Measurements from ENCODE around the gene RAC2.

RAC2 gene

DNA sequence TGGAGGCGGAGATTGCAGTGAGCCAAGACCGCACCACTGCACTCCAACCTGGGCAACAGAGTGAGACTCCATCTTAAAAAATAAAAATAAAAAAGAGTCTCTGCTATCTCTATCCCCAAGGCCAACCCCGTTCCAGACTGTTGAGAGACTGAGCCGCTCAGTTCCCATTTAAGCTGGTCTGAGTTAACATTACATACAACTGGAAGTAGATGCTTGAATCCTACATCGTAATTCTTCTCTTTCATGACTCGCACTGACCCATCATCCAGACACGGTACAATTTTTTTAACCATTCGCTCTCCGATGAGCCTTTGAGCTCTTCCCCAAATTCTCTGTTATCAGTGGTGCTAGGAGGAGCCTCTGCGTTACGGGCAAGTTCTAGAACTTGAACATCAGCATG, 33.3 kb upstream of the RAC2 start:
- no peak for FAIRE-seq
- DNase-seq (ENCODE audit: extremely low spot score, insufficient read length, low read depth) = no peak

- no peak for FAIRE-seq
- DNase-seq (ENCODE audit: extremely low spot score, insufficient read length, low read depth) = no peak
Measured at GRCh38 chr22:37276776-37277175, 32.7 kb upstream of the RAC2 start.

DNA sequence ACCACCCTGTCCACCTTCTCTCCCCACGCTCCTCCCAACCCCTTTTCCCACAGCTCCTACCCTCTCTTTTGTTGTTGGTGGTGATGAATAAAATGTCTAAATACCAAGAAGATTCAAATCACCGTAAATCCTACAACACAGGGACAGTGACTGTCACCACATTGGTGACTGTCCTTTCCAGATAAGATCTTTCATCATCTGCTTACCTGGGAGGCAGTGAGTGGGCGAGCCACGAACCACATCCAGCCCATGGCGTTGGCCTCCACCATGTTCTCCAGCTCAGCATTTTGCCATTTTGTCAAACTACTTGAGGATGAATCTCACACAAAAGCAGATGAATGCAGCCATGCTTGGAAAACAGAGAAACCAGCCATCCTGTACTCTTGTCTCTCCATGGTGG, 31.6 kb upstream of the RAC2 start:
- FAIRE-seq (peak; percentile 36), DNase-seq (ENCODE audit: extremely low spot score, insufficient read length, low read depth) (no peak)

GRCh38 chr22:37275134-37275533, 31.1 kb upstream of the RAC2 start:
- no peak for DNase-seq (ENCODE audit: extremely low spot score, insufficient read length, low read depth)
- FAIRE-seq = peak; percentile 39

GRCh38 chr22:37274380-37274862, 30.4 kb upstream of the RAC2 start:
- DNase-seq (ENCODE audit: extremely low spot score, insufficient read length, low read depth) (peak; percentile 46), FAIRE-seq (peak; percentile 90)

DNA sequence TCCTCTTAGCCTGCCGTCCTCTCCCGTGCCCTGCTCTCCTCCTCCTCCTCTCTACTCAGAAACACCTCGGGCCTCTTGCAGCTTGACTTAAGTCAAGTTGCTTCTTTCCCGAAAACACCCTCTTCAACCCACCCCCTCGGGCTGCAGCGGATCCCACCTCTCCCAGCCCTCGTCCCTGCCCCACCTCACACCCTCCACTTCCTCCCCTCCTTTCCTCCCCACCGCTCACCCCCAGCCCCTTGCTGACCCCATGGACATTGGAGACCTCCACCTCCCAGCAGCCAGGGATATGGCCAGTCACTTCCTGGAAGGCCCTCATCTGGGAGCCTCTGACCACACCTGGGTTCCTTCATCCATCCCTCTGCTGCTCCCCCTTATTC, 29.8 kb upstream of the RAC2 start:
- DNase-seq (ENCODE audit: extremely low spot score, insufficient read length, low read depth) = no peak
- FAIRE-seq = no peak

DNA sequence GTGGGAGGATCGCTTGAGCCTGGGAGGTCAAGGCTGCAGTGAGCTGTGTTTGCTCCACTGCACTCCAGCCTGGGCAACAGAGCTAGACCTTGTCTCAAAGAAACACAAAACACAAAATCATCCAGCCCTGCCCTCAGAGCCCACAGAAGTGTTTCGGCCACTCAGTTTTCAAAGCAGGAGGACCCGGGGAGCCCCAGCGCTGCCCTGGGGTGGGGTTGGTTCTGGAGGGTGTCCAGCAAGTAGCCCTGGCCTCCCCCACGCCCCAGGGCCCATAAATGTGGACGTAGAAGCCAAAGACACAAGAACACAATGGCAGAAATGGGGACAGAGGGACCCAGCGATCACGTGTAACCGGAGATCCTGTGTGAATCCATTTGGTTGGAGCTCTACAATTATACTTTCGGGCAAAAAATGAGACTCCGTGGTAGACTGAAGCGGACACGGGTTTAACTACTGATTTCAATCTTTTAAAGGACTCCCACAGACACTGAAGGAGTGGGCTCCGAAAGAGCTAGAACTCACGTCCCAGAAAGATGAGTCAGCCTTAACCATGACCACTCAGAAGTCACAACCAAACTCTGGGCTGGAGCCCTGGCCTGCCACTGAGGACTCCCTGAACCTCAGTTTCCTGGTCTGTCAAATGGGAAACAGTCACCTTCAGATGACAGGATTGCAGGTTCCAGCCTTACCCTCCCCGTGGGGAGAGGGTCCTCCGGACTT, 29.2 kb upstream of the RAC2 start:
- DNase-seq (ENCODE audit: extremely low spot score, insufficient read length, low read depth) (no peak), FAIRE-seq (peak; percentile 61)

DNA sequence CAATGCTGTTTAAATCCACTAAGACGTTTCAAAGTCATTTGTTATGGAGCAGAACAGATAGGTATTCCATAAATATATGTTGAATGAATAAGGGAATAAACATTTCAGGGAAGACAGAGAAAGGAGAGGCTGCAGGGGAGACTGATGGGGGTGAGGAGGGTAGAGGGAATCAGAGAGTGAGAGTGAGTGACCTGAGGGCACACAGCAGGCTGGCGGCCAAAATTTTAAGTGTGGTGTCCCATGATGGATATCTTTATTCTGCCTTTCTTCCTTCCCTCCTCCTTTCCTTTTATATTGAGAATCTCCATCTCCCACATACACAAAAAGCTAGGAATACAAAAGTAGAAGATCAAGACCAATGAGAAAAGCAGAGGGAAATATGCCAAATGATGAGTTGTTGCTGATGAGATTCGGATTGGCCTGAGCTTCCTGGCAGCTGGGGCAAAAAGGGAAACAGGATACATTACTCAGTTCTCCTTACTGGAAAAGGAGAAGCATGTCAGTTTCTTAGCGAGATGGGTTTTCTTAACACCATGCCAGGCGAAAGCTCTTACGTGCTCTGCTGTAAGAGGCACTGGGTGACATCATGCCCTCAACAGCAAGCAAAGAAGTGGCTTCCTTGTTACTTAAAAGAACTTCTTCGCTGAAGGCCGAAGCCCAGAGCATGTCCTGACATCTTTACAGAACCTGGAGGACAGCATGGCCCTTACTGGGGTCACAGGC, 27.0 kb upstream of the RAC2 start:
- peak; percentile 38 for FAIRE-seq

GRCh38 chr22:37269936-37270678, 26.0 kb upstream of the RAC2 start:
- FAIRE-seq = peak; percentile 26
- DNase-seq (ENCODE audit: extremely low spot score, insufficient read length, low read depth) = no peak

More for the DNA sequence above, 27.0 kb upstream of the RAC2 start:
- no peak for DNase-seq (ENCODE audit: extremely low spot score, insufficient read length, low read depth)

DNA sequence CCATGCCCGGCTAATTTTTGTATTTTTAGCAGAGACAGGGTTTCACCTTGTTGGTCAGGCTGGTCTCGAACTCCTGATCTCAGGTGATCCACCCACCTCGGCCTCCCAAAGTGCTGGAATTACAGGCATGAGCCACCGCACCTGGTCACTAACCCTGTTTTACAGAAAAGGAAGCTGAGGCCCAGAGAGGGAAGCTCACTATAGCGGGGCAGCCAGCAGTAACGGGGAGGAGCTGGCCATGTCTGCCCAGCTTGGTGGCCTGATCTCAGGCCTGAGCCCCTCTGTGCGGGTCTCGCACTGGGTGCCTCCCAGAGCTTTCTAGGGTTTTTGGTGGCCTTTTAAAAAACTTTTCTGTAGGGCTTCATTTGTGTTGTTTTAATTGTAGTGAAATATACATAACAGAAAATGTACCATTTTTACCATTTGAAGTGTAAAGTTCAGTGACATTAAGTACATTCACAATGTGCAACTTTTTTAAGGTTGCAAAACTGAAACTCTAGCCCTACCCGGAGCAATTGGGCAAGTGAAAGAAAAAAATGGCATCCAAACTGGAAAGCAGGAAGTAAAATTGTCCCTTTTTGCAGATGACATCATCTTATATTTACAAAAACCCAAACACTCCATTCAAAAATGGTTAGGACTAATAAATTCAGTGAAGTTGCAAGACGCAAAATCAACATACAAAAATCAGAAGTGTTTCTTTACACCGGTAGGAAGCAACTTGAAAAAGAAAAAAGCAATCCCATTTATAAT, 23.8 kb upstream of the RAC2 start:
- FAIRE-seq (peak; percentile 82), DNase-seq (ENCODE audit: extremely low spot score, insufficient read length, low read depth) (no peak)

GRCh38 chr22:37267135-37267587, 23.1 kb upstream of the RAC2 start:
- no peak for DNase-seq (ENCODE audit: extremely low spot score, insufficient read length, low read depth)
- FAIRE-seq = peak; percentile 89

- DNase-seq (ENCODE audit: extremely low spot score, insufficient read length, low read depth) (no peak), FAIRE-seq (no peak)
Measured at GRCh38 chr22:37266581-37267134, 22.6 kb upstream of the RAC2 start.

- no peak for FAIRE-seq
- DNase-seq (ENCODE audit: extremely low spot score, insufficient read length, low read depth) = no peak
Measured at GRCh38 chr22:37263966-37264887, 20.2 kb upstream of the RAC2 start.

GRCh38 chr22:37262346-37262745, 18.3 kb upstream of the RAC2 start:
- no peak for DNase-seq (ENCODE audit: extremely low spot score, insufficient read length, low read depth)
- FAIRE-seq = no peak

- DNase-seq (ENCODE audit: extremely low spot score, insufficient read length, low read depth) (no peak), FAIRE-seq (peak; percentile 92)
Measured at GRCh38 chr22:37260901-37261336, 16.9 kb upstream of the RAC2 start.

- DNase-seq (ENCODE audit: extremely low spot score, insufficient read length, low read depth) (no peak), FAIRE-seq (no peak)
Measured at GRCh38 chr22:37260155-37260795, 16.2 kb upstream of the RAC2 start.

DNA sequence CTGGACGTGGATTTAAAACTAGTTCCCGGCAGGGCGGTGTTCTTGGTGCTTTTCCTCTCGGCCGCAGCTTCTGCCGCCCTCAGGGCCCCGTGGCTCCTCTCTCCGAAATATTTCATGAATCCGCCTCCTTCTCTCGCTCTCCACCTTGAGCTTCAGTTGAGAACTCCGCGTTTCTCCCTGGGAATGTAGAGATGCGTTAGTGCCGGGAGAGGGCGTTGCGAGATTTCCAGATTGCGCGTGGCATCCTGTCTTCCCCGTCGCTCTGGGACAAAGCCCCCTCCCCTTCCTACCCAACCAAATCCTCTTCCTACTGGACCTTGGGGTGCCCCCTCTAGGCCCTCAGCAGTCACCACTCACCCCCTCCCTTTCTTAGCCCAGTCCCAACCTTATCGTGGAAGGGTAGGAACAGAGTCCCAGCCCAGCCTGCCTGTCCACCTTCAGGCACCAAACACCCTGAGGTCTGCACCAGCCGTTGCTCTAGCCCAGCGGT, 15.5 kb upstream of the RAC2 start:
- DNase-seq (ENCODE audit: extremely low spot score, insufficient read length, low read depth) = no peak
- peak; percentile 69 for FAIRE-seq
